ENCODE measurements around the gene YIPF1.
"Not testable (repeated sequence)": the region's sequence is repeated elsewhere in the genome, so short reads cannot be mapped to it uniquely, and the experiment has no call there.

Gene YIPF1

DNA sequence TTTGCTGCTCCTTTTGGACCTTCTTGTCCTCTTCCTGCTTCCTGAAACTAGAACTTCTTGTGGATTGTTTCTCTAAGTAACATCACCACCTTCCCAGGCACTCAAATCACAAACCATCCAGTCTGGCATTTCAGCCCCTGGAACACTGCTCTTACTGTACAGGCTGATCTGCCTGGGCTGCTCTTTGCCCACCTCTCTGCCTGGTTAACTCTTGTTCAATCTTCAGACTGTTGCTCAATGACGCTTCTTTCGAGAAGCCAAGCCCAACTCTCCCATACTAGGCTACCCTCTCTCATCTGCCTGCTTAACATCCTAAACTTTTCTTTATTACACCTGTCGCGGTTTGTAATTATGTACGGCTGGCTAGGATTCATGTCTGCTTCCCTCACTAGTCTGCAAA lies 5.0 kb upstream of the YIPF1 start:
- FAIRE-seq: no peak

- FAIRE-seq: no peak
Measured at GRCh38 chr1:53893999-53894636, 4.5 kb upstream of the YIPF1 start, which contains the start of gene DIO1. DIO1 (plus strand) TSS chr1:53894187; CDS start chr1:53894211, 24 bp downstream.

DNA sequence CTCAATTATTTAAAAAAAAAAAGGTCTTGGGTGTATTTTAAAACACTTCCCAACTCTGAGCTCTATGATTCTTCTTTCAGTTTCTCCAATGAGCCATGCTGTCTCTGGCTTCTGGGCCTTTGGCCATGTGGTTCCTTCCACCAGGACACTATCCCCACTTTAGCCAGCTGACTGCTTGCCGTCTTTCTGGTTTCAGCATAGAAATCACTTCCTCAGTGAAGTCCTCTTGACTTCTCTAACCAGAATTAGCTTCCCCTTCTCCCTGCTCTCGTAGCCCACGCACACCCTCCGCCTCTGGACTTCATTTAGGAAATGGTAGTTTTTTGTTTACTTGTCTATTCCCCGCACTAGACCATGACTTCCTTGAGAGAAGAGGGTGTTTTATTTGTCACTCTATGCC lies 3.3 kb upstream of the YIPF1 start:
- FAIRE-seq: no peak

DNA sequence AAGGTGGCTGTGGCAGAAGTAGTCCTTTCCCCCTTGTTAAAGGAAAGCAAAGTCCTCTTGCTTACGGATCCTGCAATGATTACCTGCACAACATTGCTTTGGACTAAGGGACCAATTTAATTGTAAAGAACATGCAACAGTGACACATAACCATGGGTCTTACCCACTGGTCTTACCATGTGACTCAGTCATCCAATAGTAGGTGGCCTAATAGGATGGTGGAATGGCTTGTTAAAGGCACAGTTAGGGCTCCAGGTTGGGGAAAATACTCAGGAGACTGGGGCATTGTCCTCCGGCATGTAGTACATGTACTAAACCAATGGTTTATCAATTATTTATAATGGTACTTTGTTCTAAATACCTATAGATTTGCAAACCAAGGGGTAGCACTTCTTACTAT lies 2.1 kb upstream of the YIPF1 start:
- FAIRE-seq: no peak

- no peak for FAIRE-seq
Measured at GRCh38 chr1:53891018-53891417, 1.4 kb upstream of the YIPF1 start.

DNA sequence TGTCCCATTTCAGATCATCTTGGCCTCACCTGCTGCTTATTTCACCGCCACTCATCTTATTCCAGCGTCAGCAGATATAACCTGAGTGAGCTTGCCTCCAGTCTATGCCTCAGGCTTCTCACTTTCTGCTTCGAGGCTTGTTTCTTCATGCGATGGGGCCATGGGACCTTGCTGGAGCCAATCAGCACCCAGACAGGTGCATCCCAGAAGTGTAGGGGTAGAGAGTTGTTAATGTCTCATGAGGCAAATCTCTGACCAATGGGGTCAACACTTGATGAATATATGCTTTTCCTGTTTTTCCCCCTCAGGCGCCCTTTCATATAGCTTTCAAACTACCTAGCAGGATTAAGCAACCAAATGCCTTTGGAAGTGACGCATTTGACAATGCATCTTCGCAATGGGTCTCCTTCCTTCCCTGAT lies 935 bp upstream of the YIPF1 start:
- no peak for FAIRE-seq

- FAIRE-seq: no peak
Measured at GRCh38 chr1:53888681-53889080, 916 bp downstream of the YIPF1 start.

- FAIRE-seq: not testable (repeated sequence)
Measured at GRCh38 chr1:53883600-53883999, 6.0 kb downstream of the YIPF1 start.

DNA sequence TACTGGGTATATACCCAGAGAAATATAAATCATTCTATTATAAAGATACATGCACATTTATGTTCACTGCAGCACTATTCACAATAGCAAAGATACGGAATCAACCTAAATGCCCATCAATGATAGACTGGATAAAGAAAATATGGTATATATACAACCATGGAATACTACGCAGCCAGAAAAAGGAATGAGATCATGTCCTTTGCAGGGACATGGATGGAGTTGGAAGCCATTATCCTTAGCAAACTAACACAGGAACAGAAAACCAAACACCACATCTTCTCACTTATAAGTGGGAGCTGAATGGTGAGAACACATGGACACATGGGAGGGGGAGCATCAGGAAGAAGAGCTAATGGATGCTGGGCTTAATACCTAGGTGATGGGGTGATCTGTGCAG lies 7.7 kb downstream of the YIPF1 start:
- not testable (repeated sequence) for FAIRE-seq

DNA sequence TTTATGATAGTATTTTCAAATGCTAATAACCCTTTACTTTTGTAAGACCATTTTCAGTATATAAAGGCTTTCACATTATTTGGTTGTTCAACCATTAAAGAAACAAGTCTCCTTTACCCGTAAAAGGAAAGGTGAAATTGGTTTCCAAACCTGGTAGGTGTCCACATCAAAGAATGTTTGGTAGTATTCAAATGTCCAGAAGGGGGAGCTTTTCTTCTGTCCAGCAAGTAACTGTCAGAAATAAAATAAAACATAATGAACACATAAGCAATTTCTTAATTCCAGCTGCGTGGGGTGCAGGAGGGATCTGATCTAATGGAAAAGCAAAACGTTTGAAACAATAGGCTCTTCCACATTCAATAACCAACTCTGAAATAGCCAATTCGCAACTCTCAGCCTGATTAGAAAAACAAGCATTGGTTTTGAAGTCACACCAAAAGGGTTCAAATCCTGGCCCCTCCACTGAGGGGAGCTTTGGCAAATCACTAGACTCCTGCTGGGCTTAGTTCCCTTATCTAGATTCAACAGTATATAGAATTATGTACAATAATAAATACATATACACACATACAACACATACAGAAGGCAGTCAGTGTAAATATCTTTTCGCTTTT lies 11.0 kb downstream of the YIPF1 start:
- peak; percentile 61 for FAIRE-seq

DNA sequence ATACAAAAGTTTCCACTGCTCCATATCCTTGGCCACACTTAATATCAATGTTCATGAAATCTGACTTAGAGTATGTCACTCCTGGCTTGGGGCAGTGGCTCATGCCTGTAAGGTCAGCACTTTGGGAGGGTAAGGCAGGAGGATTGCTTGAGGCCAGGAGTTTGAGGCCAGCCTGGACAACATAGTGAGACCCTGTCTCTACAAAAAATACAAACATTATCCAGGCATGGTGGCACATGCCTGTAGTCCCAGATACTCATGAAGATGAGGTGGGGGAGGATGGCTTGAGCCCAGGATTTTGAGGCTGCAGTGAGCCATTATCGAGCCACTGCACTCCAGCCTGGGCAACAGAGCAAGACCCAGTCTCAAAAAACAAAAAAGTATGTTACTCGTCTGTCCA lies 14.4 kb downstream of the YIPF1 start:
- not testable (repeated sequence) for FAIRE-seq

- no peak for FAIRE-seq
Measured at GRCh38 chr1:53871773-53872484, 17.7 kb downstream of the YIPF1 start.

DNA sequence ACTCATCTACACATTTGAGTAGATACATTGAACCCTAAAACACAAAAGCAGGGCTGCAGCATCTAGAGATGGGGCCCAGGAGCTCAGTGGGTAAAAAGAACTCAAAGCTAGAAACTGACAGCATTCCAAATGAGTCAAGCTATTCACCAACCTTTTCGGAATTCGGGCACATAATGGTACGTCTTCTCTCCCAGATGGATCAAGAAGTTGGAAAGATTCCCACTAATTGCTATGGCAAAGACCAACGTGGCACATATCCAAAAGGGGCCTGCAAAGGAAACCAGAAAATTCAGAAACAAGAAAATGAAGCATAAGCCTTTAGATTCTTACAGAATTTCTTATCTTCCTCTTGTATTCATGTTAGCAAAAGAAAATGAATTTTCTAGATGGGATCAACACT lies 18.4 kb downstream of the YIPF1 start:
- no peak for FAIRE-seq

DNA sequence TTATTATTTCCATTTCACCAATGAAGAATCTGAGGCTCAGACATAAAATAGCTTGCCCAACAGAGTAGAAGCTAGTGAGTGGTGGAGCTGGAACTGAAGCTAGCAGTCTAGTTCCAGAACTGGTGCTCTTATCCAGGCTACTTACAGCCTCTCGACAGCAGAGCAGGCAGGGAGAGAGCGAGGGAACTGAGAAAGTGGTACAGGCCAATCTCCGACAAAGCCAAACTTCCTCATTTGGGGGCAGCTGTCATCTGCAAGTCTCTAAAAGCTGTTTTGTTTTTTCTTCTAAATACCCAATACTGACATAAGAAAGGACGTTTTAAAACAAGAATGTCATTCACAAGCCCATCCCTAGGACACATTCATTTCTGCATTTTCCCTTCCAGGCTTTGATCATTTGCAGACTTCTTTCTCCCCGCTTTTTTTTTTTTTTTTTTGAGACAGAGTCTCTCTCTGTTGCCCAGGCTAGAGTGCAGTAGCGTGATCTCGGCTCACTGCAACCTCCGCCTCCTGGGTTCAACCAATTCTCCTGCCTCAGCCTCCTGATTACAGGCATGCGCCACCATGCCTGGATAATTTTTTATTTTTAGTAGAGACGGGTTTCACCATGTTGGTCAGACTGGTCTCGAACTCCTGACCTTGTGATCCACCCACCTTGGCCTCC lies 20.0 kb downstream of the YIPF1 start:
- FAIRE-seq: no peak

- no peak for FAIRE-seq
Measured at GRCh38 chr1:53868565-53868964, 21.0 kb downstream of the YIPF1 start.

- FAIRE-seq: no peak
Measured at GRCh38 chr1:53862507-53862906, 27.1 kb downstream of the YIPF1 start.

- no peak for FAIRE-seq
Measured at GRCh38 chr1:53860967-53861411, 28.6 kb downstream of the YIPF1 start.

DNA sequence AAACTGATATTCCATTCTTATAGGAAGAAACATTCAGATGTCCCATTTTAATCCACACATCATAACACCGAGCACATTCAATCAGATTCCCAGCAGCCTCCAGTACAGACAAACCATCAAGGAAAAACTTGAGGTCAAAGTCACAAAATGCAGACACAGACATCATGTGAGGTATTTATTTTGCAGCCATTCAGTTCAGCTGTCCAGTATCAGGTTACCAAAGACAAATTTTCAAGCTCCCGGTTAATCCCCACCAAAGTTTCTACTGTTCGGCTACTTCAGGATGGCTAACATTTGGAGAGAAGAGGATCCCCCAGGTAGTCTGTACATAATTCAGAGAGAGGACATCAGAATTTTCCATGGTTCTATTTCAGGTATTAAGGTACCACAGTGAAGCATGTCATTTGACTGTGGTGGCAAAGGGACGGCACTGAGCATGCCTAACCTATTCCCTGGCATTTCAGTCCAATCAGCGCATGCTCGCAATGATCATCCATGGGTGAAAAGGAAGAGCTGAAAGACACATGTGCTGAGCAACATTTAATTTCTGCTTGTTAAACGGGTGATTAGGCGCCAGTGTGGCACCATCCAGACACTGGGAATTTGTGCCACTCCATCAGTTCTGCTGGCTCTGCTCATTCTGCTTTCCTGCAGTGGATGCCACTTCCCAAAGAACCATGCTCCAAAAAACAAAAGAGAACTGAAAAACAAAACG lies 37.9 kb downstream of the YIPF1 start:
- FAIRE-seq: no peak

- FAIRE-seq: no peak
Measured at GRCh38 chr1:53850082-53850673, 39.4 kb downstream of the YIPF1 start.

DNA sequence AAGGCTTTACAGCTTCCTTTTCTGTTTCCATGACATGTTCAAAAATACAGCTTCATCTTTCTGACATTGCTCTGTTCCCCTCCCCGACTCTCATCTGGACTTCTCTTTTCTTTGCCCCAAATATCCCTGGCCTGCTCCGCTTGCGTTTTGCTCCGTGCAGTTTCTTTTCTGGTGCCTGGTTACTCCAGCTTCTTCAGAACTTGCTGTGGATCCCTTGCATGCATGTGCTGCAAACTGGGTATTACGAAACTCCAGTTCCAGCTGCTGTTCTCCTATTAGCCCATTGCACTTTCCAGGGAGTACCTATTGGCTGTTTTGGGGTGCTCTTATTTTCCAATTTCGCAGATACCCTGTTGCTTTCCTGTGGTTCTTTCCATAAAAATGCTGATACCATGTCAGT lies 41.6 kb downstream of the YIPF1 start:
- no peak for FAIRE-seq

- no peak for FAIRE-seq
Measured at GRCh38 chr1:53842347-53842746, 47.2 kb downstream of the YIPF1 start.

- no peak for FAIRE-seq
Measured at GRCh38 chr1:53838654-53838974, 51.0 kb downstream of the YIPF1 start.

Data from colon (tissue), 2 donors.